ENCODE data around the gene CMSS1.

Gene CMSS1

GRCh38 chr3:99776516-99777209, 41.0 kb upstream of the CMSS1 start:
- no peak overlapping the region for H3K4me3 ChIP-seq (ENCODE audit: low read length)
- DNase-seq (ENCODE audit: low read depth): no peak
- no peak for TF ChIP-seq CTCF (conservative IDR thresholded peaks at IDR 0.05; ENCODE audit: low read depth, low read length)

- DNase-seq (ENCODE audit: low read depth): no peak
- no peak for TF ChIP-seq CTCF (conservative IDR thresholded peaks at IDR 0.05; ENCODE audit: low read depth, low read length)
- no peak overlapping the region for H3K4me3 ChIP-seq (ENCODE audit: low read length)
Observed at GRCh38 chr3:99777210-99777549, 40.5 kb upstream of the CMSS1 start.

- H3K4me3 ChIP-seq (ENCODE audit: low read length): no peak overlapping the region
- DNase-seq (ENCODE audit: low read depth): no peak
- TF ChIP-seq CTCF (conservative IDR thresholded peaks at IDR 0.05; ENCODE audit: low read depth, low read length): no peak
Observed at GRCh38 chr3:99777708-99778107, 40.0 kb upstream of the CMSS1 start.

GRCh38 chr3:99780749-99781148, 36.9 kb upstream of the CMSS1 start:
- no peak for DNase-seq (ENCODE audit: low read depth)
- TF ChIP-seq CTCF (conservative IDR thresholded peaks at IDR 0.05; ENCODE audit: low read depth, low read length): no peak

GRCh38 chr3:99781761-99782160, 35.9 kb upstream of the CMSS1 start:
- TF ChIP-seq CTCF (conservative IDR thresholded peaks at IDR 0.05; ENCODE audit: low read depth, low read length): no peak
- no peak overlapping the region for H3K4me3 ChIP-seq (ENCODE audit: low read length)
- no peak for DNase-seq (ENCODE audit: low read depth)

More at GRCh38 chr3:99780749-99781148, 36.9 kb upstream of the CMSS1 start:
- H3K4me3 ChIP-seq (ENCODE audit: low read length): no peak overlapping the region

GRCh38 chr3:99783011-99783573, 34.6 kb upstream of the CMSS1 start:
- TF ChIP-seq CTCF (conservative IDR thresholded peaks at IDR 0.05; ENCODE audit: low read depth, low read length): no peak
- no peak for DNase-seq (ENCODE audit: low read depth)

More at GRCh38 chr3:99783011-99783573, 34.6 kb upstream of the CMSS1 start:
- no peak overlapping the region for H3K4me3 ChIP-seq (ENCODE audit: low read length)
